Activated CD8-positive, alpha-beta memory T cell treated with anti-CD3 and anti-CD28 coated beads, Interleukin-2, amount 50 U/mL, for 4 hours (primary cell): ENCODE data around the gene KRT71.
A peak's percentile ranks its signal among the peaks of the same experiment; 100 is the strongest.

Experiments used
- DNase-seq: peaks from one replicate; pipeline ENCODE4 v3.0.0-alpha.2; 2020

Gene KRT71

GRCh38 chr12:52573743-52574142 is 20.8 kb upstream of the KRT71 start, which contains the start of gene KRT74:
TSS of gene KRT74 (minus strand) at chr12:52573843. CDS start at chr12:52573777, 66 bp downstream.
- no peak for DNase-seq

- DNase-seq = no peak
Measured at GRCh38 chr12:52573306-52573705, 20.4 kb upstream of the KRT71 start.

- DNase-seq = no peak
Measured at GRCh38 chr12:52570511-52570910, 17.6 kb upstream of the KRT71 start.

GRCh38 chr12:52568111-52568510 is 15.2 kb upstream of the KRT71 start:
- DNase-seq = no peak

- peak; percentile 36 for DNase-seq
Measured at GRCh38 chr12:52566847-52567291, 13.9 kb upstream of the KRT71 start.

GRCh38 chr12:52564582-52564981 is 11.6 kb upstream of the KRT71 start:
- DNase-seq = no peak

GRCh38 chr12:52561880-52562449 is 9.0 kb upstream of the KRT71 start:
- DNase-seq = no peak

GRCh38 chr12:52559979-52560378 is 7.0 kb upstream of the KRT71 start:
- DNase-seq = no peak

GRCh38 chr12:52558781-52559445 is 6.0 kb upstream of the KRT71 start:
- no peak for DNase-seq

GRCh38 chr12:52557476-52557875 is 4.5 kb upstream of the KRT71 start:
- no peak for DNase-seq

GRCh38 chr12:52555577-52555976 is 2.6 kb upstream of the KRT71 start:
- DNase-seq = no peak

- no peak for DNase-seq
Measured at GRCh38 chr12:52552055-52552454, 890 bp downstream of the KRT71 start.

GRCh38 chr12:52551216-52551865 is 1.6 kb downstream of the KRT71 start:
- no peak for DNase-seq

- DNase-seq = no peak
Measured at GRCh38 chr12:52546126-52546525, 6.8 kb downstream of the KRT71 start.

- no peak for DNase-seq
Measured at GRCh38 chr12:52543985-52544883, 8.7 kb downstream of the KRT71 start.

GRCh38 chr12:52542785-52543318 is 10.1 kb downstream of the KRT71 start:
- DNase-seq = no peak

- no peak for DNase-seq
Measured at GRCh38 chr12:52542157-52542556, 10.8 kb downstream of the KRT71 start.

- no peak for DNase-seq
Measured at GRCh38 chr12:52541709-52542108, 11.2 kb downstream of the KRT71 start.

- no peak for DNase-seq
Measured at GRCh38 chr12:52540531-52540930, 12.4 kb downstream of the KRT71 start.

- DNase-seq = no peak
Measured at GRCh38 chr12:52539821-52540173, 13.1 kb downstream of the KRT71 start.

- no peak for DNase-seq
Measured at GRCh38 chr12:52539083-52539820, 13.7 kb downstream of the KRT71 start.

GRCh38 chr12:52537101-52537500 is 15.8 kb downstream of the KRT71 start:
- DNase-seq = no peak
